Type B pancreatic cell (in vitro differentiated cells): ENCODE measurements around the gene AMY1C. TPM values are rescaled to one million over a fixed set of nuclear protein-coding genes. Genes with fewer than 3 reads are reported as not detected.

Source experiments
- DNase-seq: peaks from one replicate; pipeline ENCODE4 v3.0.0; 2021; ENCODE audit warnings: mixed read lengths; ENCODE audit not compliant: unreplicated experiment; ENCODE audit errors: extremely low spot score
- H3K27ac Mint-ChIP-seq: 2 replicates; pipeline ENCODE4 v1.8.0; 2021; ENCODE audit warnings: mild to moderate bottlenecking, mixed read lengths
- H3K27me3 Mint-ChIP-seq: 2 replicates; pipeline ENCODE4 v1.8.0; 2021; ENCODE audit warnings: mixed read lengths
- H3K36me3 Mint-ChIP-seq: 2 replicates; pipeline ENCODE4 v1.8.0; 2021; ENCODE audit warnings: mixed read lengths
- H3K4me1 Mint-ChIP-seq: one replicate; pipeline ENCODE4 v1.8.0; 2021; ENCODE audit warnings: mixed read lengths; ENCODE audit not compliant: unreplicated experiment
- H3K4me3 Mint-ChIP-seq: 2 replicates; pipeline ENCODE4 v1.8.0; 2021; ENCODE audit warnings: mild to moderate bottlenecking, mixed read lengths
- H3K9me3 Mint-ChIP-seq: 2 replicates; pipeline ENCODE4 v1.8.0; 2021; ENCODE audit warnings: mixed read lengths
- CTCF ChIP-seq: fragments of 200-600 bp; sonication (generic); conservative IDR thresholded peaks from 2 replicates; pipeline ENCODE4 v1.5.0; 2021; ENCODE audit warnings: antibody characterized with exemption, mild to moderate bottlenecking
- total RNA-seq: library from RNA; stranded (reverse); gene quantifications from 2 replicates; pipeline ENCODE4 v1.2.1, GENCODE V29; 2021; ENCODE audit warnings: low replicate concordance

Gene AMY1C
- total RNA-seq, 1 donor from 2014 or later: not detected

- Mint-ChIP-seq H3K27ac (no peak overlapping the region), H3K4me1 (no peaks in the 10 kb centered on the region), H3K27me3 (no peaks in the 10 kb centered on the region), H3K9me3 (no peaks in the 10 kb centered on the region), H3K4me3 (no peak overlapping the region), H3K36me3 (no peaks in the 10 kb centered on the region)
- no peak for TF ChIP-seq CTCF
- no peak for DNase-seq
Observed at GRCh38 chr1:103761896-103762295, 12.2 kb downstream of the AMY1C start.

GRCh38 chr1:103779932-103780331 lies 30.2 kb downstream of the AMY1C start:
- no peak for TF ChIP-seq CTCF
- DNase-seq: no peak
- Mint-ChIP-seq H3K9me3 (no peaks in the 10 kb centered on the region), H3K36me3 (no peaks in the 10 kb centered on the region), H3K4me1 (no peaks in the 10 kb centered on the region), H3K4me3 (no peak overlapping the region), H3K27ac (no peak overlapping the region), H3K27me3 (no peaks in the 10 kb centered on the region)

- no peaks in the 10 kb centered on the region for H3K4me1 Mint-ChIP-seq
- H3K27ac Mint-ChIP-seq: no peak overlapping the region
- DNase-seq: no peak
- TF ChIP-seq CTCF: no peak
- no peaks in the 10 kb centered on the region for H3K36me3 Mint-ChIP-seq
- no peaks in the 10 kb centered on the region for H3K27me3 Mint-ChIP-seq
- H3K4me3 Mint-ChIP-seq: no peak overlapping the region
- no peaks in the 10 kb centered on the region for H3K9me3 Mint-ChIP-seq
Observed at GRCh38 chr1:103783944-103784377, 34.3 kb downstream of the AMY1C start.

GRCh38 chr1:103788377-103788776 lies 38.7 kb downstream of the AMY1C start:
- Mint-ChIP-seq H3K9me3 (no peaks in the 10 kb centered on the region), H3K36me3 (no peaks in the 10 kb centered on the region), H3K27ac (no peak overlapping the region), H3K4me3 (no peak overlapping the region), H3K4me1 (no peaks in the 10 kb centered on the region), H3K27me3 (no peaks in the 10 kb centered on the region)
- no peak for DNase-seq
- TF ChIP-seq CTCF: peak; percentile 72

- no peak for DNase-seq
- Mint-ChIP-seq H3K4me1 (no peaks in the 10 kb centered on the region), H3K27ac (no peak overlapping the region), H3K4me3 (no peak overlapping the region), H3K36me3 (no peaks in the 10 kb centered on the region), H3K27me3 (no peaks in the 10 kb centered on the region), H3K9me3 (no peaks in the 10 kb centered on the region)
- TF ChIP-seq CTCF: no peak
Observed at GRCh38 chr1:103790172-103790571, 40.5 kb downstream of the AMY1C start.

Other genes starting within 250 kb of the AMY1C start
- 20.0 and 20.5 TPM in 2 replicates for gene RNPC3, start 224.2 kb upstream of the AMY1C start, total RNA-seq
- 7.0 and 7.5 TPM in 2 replicates for gene AMY2B, start 178.3 kb upstream of the AMY1C start, total RNA-seq
- not detected in 2 replicates for gene AMY2A, start 132.5 kb upstream of the AMY1C start, total RNA-seq
- not detected in 2 replicates for gene AMY1A, start 94.1 kb upstream of the AMY1C start, total RNA-seq
- gene AMY1B, start 53.7 kb upstream of the AMY1C start, total RNA-seq: not detected in 2 replicates